Stimulated activated CD4-positive, alpha-beta T cell treated with anti-CD3 and anti-CD28 coated beads, Interleukin-12 subunit alpha, Interleukin-12 subunit beta, amount 100 ng/mL, for 4 hours (primary cell): ENCODE measurements around the gene FBXO2.

Experiments
- DNase-seq: peaks from one replicate; pipeline ENCODE4 v3.0.0-alpha.2; 2020

The FBXO2 gene

DNA sequence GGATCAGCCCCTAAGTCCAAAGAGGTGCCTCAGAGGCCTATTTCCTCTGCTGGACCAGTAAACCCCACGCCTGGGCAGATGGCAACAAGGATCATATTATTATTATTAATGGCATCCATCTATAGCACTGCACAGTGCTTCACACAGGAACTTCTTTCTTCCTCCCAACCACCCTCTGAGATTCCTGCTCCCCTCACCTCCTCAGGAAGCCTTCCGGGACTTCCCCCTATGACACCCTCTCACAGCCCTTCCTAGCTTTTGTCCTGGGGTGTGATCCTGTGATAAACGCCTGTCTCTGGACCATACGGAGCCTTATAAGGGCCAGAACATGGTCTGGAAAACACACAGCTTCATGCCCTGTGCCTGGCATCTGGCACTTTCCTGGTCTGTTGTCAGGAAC lies 3.2 kb downstream of the FBXO2 start:
- DNase-seq, result no peak

DNA sequence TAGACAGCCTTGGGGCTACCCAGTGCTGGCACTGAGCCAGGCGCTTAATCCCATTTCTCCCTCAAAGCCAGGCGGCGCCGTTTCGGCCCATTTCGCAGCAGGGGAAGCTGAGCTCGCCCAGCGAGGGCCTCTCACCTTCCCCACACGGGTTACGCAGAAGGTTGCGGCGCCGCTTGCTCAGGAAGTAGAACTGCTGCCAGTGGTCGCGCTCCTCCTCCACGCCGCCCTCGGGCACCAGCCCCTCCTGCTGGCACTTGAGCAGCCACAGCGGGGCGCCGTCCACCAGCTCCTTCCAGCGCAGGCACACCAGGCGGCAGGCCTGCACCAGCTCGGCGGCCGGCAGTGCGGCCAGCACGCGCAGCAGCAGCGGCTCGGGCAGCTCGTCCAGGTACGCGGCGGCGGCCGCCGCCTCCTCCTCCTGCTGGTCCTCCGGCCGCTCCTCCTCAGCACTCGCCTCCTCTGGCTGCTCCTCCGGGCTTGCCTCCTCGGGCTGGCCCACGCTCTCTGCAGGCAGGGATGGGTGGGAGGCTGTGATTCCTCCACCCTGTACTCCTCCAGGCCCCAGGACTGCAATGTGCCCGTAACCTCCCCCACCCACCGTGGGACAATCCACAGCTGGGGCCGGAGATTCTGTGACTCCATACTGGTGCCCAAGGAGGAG lies 3.8 kb downstream of the FBXO2 start:
- peak; percentile 68 for DNase-seq

DNA sequence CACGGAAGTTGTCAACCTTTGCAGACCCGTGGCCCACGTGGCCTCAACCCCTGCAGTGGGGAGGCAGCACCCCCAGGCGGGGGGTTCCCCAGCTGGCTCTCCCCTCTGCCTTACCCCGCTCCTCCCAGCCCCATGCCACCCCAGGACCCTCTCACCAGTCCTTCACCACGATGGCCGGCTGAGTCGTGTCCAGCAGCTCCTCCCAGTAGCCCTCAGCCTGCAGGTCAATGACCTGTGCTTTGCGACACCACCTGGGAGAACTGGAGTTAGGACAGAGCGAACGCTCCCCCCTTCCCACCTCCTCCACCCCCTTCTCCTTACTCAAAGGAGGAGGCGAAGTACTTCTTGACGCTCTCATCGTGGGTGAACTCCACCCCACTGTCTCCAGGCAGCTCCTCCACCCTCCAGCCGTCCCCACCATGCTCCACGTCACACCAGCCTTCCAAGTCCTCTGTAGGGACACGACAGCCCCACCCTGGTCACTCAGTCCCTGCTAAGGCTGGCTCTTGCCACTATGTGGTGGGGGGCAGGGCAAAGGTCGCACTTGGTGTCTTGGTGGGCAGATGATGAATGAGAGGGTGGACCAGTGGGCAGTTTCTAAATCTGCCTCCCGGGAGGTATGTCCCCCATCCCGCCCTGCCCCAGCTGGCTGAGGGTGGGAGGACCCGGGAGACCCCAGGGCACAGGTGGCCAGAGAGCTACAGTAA lies 4.5 kb downstream of the FBXO2 start:
- DNase-seq, result no peak

DNA sequence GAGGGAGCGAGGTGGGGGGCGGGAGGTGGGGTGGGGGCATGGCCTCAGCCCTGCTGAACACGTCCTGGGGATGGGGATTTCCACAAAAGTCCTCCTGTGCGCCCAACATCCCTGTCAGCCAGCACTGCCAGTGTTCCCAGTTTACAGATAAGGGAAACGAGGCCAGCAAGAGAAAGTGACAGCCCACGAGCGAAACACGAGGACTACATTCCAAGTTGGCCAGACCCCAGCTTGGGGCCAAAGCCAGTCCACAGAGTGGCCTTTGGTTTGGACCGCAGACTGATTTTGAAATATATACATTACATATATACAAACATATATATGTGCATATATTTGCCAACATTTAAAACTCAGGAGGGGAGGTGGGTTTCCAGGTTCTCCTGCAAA lies 5.0 kb downstream of the FBXO2 start:
- no peak for DNase-seq

DNA sequence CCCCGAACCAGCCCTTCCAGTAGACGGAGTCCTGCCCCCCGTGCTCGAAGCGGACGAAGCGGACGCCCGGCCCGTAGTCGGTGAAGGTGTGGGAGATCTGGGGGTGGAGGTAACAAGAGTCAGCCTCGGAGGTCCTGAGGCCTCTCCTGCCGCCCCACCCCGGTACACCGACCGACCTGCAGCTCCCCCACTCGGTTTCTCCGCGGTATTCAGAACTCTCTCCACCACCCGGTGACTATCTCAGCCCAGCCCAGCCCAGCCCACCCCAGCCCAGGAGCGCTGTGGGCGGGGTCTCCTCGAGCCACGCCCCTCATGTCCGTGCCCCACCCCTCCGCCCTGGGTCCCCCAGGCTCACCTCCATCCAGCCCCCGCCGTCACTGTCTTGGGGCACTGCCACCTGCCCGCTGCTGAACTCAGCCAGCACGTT lies 5.5 kb downstream of the FBXO2 start:
- peak; percentile 41 for DNase-seq

DNA sequence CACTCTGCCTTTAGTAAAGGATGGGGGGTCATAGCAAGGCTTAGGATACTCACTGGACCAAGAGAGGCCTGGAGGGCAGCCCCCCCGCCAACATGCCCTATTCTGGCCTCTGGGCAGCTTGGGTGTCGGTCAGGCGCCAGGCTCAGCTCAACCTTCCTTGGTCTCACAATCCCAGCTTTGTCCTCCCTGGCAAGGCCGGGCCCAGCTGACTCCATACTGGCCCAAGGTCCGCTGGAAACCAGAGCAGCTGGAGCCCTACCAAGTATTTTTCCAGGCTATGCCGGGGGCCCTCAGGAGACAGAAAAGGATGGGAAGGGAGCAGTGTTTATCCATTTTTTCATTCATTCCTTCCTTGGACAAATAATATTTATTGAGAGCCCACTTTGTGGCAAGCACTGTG lies 6.2 kb downstream of the FBXO2 start:
- DNase-seq, result no peak

DNA sequence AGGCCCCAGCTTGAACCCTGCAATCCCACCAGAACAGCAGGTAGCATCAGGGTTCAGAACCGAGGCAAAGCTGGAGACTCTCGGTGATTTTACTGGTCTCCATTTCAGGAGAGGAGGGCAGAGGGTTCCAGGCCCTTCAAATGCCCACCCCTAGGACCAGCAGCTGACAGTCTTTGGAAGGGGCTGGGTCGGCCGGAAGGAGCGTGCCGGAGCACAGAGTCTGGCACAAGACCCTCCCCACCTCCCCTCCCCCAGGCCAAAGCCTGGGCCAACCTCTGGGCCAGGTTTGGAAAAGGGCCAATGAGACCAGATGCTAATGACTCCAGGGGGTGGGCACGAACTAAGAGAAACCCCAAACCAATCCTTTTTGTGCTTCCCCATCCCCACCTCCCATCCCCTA lies 6.9 kb downstream of the FBXO2 start:
- no peak for DNase-seq

DNA sequence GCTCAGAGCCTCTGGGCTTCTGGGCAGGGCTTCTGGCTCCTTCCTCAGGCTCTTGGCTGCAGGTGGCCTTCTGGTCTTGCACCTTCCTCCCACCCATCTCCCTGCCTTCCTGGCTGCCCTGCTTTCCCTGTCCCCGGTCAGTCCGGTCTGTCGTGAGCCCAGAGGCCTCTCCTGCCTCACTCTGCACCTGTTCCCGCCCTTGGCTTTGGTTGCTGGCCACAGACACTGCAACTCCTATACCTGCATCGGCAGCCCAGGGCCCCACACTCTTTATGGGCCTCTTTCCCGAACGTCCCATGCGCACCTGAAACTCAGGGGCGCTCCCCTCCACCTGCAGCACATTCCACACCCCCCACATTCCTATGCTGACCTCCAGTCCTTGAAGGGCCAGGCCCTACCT lies 7.9 kb downstream of the FBXO2 start:
- DNase-seq, result no peak

DNA sequence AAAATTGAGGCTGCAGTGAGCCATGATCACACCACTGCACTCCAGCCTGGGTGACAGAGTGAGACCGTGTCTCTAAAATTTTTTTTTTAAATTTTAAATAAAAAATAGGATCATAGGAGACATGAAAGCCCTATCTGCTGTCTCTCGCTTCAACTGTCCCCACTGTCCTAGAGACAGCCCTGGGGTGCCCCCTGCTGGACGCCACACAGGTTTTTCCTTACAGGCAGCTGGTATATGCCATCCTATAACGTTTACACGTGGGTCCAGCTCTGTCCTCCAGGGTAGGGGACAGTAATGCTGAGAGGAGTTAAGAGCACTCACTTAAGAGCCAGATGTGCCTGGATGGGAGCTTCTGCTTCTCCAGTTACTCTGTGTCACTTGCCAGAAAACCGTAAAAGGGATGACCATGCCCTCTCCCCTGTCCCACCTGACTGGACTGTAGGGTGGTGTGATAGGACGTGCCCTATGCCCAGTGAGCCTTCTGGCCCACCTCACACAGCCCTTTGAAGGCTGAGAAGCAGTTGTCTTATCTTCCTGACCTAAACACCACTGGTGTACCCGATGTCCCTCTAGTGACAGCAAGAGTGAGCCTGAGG lies 8.5 kb downstream of the FBXO2 start:
- DNase-seq, result peak; percentile 81

DNA sequence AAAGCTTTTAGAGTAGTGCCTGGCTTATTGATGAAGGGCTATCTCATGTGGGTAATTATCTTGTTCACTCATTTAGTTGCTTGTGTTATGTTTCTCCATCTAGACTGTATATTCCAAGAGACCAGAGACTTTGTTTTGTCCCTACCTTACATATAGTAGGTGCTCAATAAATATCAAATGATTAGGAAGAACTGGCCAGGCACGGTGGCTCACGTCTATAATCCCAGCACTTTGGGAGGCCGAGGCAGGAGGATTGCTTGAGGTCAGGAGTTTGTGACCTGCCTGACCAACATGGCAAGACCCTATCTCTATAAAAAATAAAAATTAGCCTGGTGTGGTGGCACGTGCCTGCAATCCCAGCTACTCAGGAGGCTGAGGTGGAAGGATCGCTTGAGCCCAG lies 9.0 kb downstream of the FBXO2 start:
- DNase-seq, result no peak

DNA sequence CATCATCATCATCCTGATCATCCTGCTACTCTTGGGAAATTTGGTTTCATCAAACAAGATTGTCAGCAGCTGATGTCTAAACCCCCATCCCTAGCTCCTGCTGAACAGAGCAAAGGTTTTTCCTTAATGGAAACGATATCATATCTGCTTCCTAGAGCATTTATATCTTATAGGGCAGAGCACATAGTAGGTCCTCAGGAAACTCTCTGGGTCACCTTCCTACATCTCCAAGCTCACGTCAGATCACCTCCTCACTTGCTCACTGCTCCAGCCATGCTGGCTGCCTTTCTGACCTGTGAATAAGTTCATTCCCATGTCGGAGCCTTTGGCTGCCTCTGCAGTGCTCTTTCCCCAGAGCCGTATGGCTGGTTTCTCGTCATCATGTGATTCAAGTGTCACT lies 10.4 kb downstream of the FBXO2 start:
- no peak for DNase-seq

DNA sequence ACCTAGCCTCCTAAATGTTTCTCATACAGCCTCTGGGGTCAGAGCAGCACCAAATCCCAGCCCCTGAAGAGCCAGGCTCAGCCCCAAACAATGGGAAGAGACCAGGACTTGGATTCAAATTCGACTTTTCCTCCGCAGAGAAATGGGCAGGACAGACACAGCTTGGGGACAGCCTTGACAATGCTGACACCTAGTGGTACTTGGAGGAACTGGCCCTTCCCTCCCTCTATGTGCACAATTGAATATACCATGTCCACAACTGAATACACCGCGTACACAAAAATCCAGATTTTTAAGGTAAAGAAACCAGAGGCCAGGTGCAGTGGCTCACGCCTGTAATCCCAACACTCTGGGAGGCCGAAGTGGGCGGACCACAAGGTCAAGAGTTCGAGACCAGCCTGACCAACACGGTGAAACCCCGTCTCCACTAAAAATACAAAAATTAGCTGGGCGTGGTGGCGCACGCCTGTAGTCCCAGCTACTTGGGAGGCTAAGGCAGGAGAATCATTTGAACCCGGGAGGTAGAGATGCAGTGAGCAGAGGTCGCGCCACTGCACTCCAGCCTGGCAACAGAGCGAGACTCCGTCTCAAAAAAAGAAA lies 11.7 kb downstream of the FBXO2 start:
- DNase-seq, result peak; percentile 67

DNA sequence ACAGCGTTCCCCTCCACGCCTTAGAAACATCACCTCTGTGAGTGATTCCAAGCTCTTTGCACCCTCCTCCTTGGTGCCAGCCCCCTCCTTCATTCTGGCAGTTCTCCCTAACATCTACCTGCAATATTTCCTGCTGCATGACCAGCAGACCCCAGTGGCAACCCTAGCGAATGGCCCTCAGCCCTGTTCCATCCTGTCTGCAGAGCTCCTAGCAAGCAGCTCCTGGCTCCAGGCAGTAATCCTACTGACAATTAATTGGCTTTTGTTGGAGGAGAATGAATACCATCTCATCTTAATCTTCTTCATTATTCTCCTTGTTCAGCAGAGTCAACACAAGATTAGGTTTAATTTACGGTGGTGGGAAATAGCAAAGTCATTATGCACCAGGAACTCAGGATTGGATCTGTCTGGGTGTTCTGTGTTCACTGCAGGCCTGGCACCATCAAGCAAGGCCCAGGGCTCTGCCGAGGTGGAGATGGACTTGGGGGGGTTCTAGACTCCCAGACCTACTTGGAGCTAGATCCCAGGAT lies 12.4 kb downstream of the FBXO2 start:
- no peak for DNase-seq

DNA sequence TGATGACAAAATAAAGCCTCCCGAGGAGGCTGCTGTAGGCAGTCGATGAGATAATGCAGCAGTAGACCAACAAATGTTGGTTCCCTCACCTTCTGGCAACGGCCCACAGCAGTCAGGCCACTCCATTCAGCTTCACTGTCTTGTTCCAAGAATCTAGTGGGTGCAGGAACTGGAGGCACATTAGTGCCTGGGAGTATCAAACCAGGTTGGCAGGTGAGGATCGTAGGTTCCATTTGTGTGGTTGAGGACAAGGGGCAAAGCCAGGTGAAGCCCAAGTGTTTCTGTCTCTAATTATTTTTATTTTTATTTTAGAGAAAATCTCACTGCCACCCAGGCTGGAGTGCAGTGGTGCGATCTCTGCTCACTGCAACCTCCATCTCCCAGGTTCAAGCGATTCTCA lies 13.3 kb downstream of the FBXO2 start:
- DNase-seq, result no peak

DNA sequence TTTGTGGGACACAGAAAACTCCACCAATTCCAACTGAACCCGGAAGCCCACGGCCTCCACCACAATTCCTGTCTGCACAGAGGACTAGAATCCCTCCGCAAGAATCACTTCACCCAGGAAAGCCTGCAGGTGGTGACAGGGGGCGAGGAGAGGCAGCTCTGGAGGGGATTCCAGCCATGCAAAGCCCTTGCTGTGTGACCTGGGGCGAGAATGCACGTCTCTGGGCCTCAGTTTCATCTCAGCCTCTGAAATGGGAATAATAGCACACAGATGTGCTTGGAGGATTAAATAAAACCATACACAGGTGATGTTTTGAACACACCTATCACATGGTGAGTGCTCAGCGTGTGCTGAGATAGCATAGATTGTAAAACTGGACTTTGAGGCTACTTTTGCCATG lies 14.1 kb downstream of the FBXO2 start:
- no peak for DNase-seq

DNA sequence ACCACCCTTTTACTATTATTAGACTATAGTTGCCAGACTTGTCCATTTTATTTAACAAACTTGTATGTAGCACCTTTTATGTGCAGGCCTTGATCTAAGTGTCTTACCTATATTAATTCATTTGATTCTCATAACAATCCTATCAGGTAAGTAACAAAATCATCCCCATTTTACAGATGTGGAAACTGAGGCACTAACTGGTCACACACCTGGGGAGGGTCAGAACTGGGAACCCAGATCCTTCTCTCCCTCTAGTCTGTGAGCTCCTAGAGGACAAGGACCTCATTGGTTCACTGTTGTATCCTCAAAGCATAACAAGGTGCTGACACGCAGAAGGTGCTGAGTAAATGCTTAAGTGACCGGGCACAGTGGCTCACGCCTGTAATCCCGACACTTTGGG lies 14.9 kb downstream of the FBXO2 start:
- DNase-seq, result no peak

DNA sequence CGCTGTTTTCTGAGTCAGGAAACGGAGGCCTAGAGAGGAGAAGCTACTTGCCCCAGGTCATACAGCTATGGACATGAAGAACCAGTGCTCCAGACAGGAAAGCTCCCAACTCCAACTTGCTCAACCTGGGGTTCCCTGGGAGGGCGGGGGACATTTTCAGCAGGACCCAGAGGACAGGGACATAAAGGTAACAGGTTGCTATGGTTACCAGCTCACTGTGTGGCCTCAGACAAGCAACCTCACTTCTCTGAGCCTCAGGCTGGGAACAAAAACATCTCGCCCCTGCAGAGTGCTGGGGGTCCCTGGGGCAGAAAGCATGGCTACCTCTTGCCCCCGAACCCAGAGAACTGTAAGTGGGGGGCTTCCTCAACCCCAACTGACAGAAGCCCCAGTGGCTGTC lies 16.1 kb downstream of the FBXO2 start:
- no peak for DNase-seq

DNA sequence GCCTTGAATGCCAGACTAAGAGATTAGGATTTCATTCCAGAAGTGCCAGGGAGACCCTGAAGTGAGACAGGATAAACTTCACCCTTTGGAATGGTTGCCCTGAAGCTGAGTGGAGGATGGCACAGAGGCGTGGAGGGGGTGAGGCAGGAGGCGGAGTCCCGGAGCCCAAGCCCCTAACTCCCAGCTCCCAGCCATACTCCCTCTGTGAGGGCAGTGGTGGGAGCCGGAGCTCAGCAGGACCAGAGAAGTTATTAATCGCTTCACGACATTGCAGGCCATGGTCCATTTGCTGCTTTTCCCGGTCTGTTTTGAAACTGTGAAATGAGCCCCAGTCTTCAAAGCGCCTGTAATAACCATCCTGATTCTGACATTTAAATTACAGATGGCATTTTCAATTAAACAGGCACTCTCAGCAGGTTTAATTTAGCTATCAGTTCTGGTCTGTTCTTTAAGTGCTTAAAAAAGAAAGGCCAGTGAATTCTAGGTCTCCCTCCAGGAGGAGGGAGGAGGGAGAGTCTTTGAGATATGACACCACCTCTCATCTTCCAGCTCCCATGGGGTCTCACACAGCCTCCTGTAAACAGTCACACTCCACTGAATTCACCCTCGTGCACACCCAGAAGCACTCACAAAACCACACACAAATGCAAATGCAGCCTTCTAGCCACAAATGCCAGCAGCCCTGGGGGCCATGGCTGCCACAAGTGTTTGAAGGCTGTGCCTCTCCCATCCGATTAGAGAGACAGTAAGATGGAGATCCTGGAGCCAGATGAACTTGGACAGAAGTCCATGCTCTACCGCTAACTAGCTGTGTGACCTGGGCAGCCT lies 19.6 kb downstream of the FBXO2 start:
- no peak for DNase-seq

DNA sequence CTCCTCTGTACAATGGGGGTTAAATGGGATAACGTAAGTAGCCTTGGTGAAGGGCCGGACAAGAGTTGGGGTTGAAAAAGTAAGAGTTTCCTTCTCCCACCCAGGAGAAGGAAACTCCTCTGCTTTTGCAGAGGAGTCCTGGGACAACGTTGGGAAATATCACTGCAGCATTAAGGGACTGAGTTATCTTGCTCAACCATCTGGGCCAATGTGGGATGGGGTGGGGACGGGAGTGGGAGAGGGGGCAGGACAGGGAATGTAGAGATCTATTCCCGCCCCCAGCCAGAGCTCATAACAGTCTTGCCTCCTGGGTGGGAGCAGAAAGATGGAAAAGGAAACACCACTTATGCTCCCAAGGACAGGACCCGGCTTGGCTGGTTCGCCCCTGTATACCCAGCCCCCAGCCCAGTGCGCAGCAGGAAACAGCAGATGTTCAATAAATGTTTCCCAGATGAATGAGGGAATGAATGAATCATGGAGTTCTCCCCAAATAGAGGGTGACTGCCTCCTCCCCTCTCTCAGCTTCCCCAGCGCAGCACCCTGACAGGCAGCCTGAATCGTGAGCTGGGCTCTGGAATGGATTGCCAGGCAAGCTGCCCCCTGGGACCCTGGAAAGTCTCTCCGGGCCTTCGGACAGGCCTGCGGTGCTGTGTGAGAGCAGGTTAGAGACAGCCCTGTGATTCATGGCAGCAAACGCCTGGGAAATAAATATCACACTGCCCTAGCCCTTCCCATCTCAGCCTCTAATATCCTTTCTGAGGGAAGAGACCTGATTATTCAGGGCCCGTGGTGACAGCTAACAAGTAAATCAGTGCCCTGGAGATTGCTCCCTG lies 24.8 kb downstream of the FBXO2 start:
- no peak for DNase-seq

DNA sequence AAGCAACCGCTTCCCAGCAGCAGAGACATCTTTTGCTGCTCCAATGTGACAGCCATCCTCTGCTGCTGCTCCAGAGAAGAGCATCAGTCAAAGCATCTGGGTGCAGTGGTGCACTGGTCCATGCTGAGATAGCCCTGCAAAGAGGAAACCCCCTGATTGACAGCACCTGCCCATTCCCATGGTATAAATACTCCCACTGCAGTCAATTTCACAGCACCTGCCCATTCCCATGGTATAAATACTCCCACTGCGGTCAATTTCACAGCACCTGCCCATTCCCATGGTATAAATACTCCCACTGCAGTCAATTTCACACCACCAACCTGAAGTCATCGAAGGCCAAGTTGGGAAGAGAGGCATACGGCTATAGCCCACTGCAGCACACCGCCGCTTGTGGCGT lies 25.5 kb downstream of the FBXO2 start:
- DNase-seq, result no peak

DNA sequence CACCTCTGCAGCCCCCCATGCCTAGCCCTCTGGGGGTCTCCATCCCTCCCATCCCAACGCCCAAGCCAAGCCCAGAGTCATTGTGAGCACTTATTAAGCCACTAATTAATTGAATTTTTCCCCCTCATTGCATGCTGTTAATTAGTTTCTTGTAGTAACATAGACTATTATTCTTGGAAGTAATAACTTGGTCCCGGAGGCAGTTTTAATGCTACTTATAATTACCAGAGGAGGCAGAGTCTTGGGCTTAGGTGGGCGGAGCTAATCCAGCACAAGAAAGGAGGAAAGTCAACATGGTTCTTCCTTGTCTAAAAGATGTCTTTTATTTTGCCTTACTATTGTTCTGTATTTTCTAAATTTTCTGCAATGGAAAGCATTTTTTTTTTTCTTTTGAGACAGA lies 27.7 kb downstream of the FBXO2 start:
- no peak for DNase-seq

DNA sequence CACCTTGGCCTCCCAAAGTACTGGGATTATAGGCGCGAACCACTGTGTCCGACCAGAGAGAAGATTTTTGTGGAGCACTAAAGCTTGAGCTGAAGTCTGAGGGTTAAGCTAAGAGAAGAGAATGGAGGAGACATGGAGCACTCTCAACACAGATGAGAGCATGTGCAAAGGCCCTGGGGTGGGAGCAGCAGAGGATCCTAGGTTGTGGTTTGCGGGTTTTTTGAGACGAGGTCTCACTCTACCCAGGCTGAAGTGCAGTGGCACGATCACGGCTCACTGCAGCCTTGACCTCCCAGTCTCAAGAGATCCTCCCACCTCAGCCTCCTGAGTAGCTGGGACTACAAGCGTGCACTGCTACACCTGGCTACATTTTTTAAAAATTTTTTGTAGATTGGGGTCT lies 30.5 kb downstream of the FBXO2 start:
- no peak for DNase-seq
